Breast epithelium (tissue), 4 donors: ENCODE measurements around the gene TMCC1. TPM values are rescaled to one million over a fixed set of nuclear protein-coding genes. Genes with fewer than 3 reads are reported as not detected.

Experiments
- DNase-seq, 2 donors: peaks; one replicate each; pipeline ENCODE4 v3.0.0-alpha.2; 2019; ENCODE audit warnings: low spot score in 2 of 2
- H3K27ac ChIP-seq, 2 donors: fragments of 200-600 bp; sonication (generic) in 1 of 2; one replicate each; pipeline ENCODE4 v1.5.1; 2016 to 2019; ENCODE audit warnings: mild to moderate bottlenecking in 1 of 2
- H3K27me3 ChIP-seq, 2 donors: fragments of 200-600 bp; sonication (generic) in 1 of 2; one replicate each; pipeline versions ENCODE4 v1.5.1 to v1.6.0; 2017 to 2019; ENCODE audit warnings: control low read depth in 1 of 2, mild to moderate bottlenecking in 1 of 2
- H3K36me3 ChIP-seq: fragments of 200-600 bp; one replicate; pipeline ENCODE4 v1.5.1; 2019
- H3K4me1 ChIP-seq, 2 donors: fragments of 200-600 bp; sonication (generic); one replicate each; pipeline ENCODE4 v1.5.1; 2016 to 2019; ENCODE audit warnings: control low read depth in 1 of 2
- H3K4me3 ChIP-seq, 3 donors: fragments of 200-600 bp; sonication (generic); 1 replicate in 2 of 3; 2 replicates in 1 of 3; pipeline ENCODE4 v1.5.1; 2016 to 2019; ENCODE audit warnings: mild to moderate bottlenecking in 3 of 3, moderate library complexity in 2 of 3
- H3K9me3 ChIP-seq, 2 donors: fragments of 200-600 bp; sonication (generic) in 1 of 2; one replicate each; pipeline ENCODE4 v1.5.1; 2016 to 2019; ENCODE audit warnings: control low read depth in 1 of 2
- CTCF ChIP-seq, 3 donors: fragments of 450-650 bp; IDR thresholded peaks; one replicate each; pipeline ENCODE4 v1.5.1; 2016 to 2017; ENCODE audit warnings: antibody characterized with exemption in 3 of 3, mild to moderate bottlenecking in 3 of 3, moderate library complexity in 3 of 3
- POLR2A ChIP-seq: fragments of 450-650 bp; IDR thresholded peaks from one replicate; pipeline ENCODE4 v1.6.1; 2016; ENCODE audit warnings: antibody characterized with exemption, mild to moderate bottlenecking, moderate library complexity
- POLR2AphosphoS5 ChIP-seq, 3 donors: sonication (generic); formaldehyde crosslinking; IDR thresholded peaks; one replicate each; pipeline ENCODE4 v1.6.1; 2017; ENCODE audit warnings: antibody characterized with exemption in 3 of 3
- intact Hi-C: fragments of 100-400 bp; cut with DNase I; formaldehyde crosslinking; loops from one replicate; pipeline ENCODE4 v1.15.1; 2023; ENCODE audit warnings: low total_unique reads
- total RNA-seq, 3 donors: library from RNA; depleted of rRNA; stranded (reverse); fragments of >200 nt; gene quantifications; one replicate each; pipeline ENCODE4 v1.1.0, GENCODE V29; 2016

The TMCC1 gene
- total RNA-seq, 3 donors from 2014 or later = 29.4 to 48.1 (median 29.8) TPM

- intact Hi-C loops = no loop called here
- peaks cover 0 to 16% of the 10 kb centered on the region in 2 donors for H3K4me1 ChIP-seq
- no peaks in the 10 kb centered on the region for H3K9me3 ChIP-seq
- no peak for DNase-seq
- TF ChIP-seq POLR2AphosphoS5 (IDR thresholded peaks at IDR 0.05) (no peak), POLR2A (no peak), CTCF (IDR thresholded peaks at IDR 0.05) (no peak)
- no peak overlapping the region for H3K4me3 ChIP-seq
- H3K27ac ChIP-seq = peak overlapping the region; percentile 70 to 86
- H3K36me3 ChIP-seq = no peaks in the 10 kb centered on the region
- no peaks in the 10 kb centered on the region for H3K27me3 ChIP-seq
Measured at GRCh38 chr3:129663930-129664646, 229.4 kb downstream of the TMCC1 start.

- DNase-seq = peak; percentile 57 to 86
- no peaks in the 10 kb centered on the region for H3K9me3 ChIP-seq
- intact Hi-C loops = no loop called here
- no peaks in the 10 kb centered on the region for H3K27me3 ChIP-seq
- H3K4me1 ChIP-seq = peaks cover 0 to 16% of the 10 kb centered on the region in 2 donors
- H3K27ac ChIP-seq = peak overlapping the region; percentile 70 to 86
- TF ChIP-seq POLR2AphosphoS5 (IDR thresholded peaks at IDR 0.05) (peak in 2 of 3 donors; percentile 13 to 45), POLR2A (no peak), CTCF (IDR thresholded peaks at IDR 0.05) (no peak)
- no peak overlapping the region for H3K4me3 ChIP-seq
- H3K36me3 ChIP-seq = no peaks in the 10 kb centered on the region
Measured at GRCh38 chr3:129663045-129663446, 230.5 kb downstream of the TMCC1 start.

GRCh38 chr3:129662191-129662608 is 231.3 kb downstream of the TMCC1 start:
- no peak overlapping the region for H3K4me3 ChIP-seq
- H3K27ac ChIP-seq = peak overlapping the region; percentile 70 to 86
- H3K36me3 ChIP-seq = no peaks in the 10 kb centered on the region
- TF ChIP-seq POLR2AphosphoS5 (IDR thresholded peaks at IDR 0.05) = no peak
- TF ChIP-seq CTCF (IDR thresholded peaks at IDR 0.05) = no peak
- TF ChIP-seq POLR2A = no peak
- DNase-seq = no peak
- intact Hi-C loops = no loop called here
- no peaks in the 10 kb centered on the region for H3K9me3 ChIP-seq
- no peaks in the 10 kb centered on the region for H3K27me3 ChIP-seq
- H3K4me1 ChIP-seq = peaks cover 0 to 16% of the 10 kb centered on the region in 2 donors

GRCh38 chr3:129661766-129662165 is 231.7 kb downstream of the TMCC1 start:
- TF ChIP-seq POLR2A (no peak), POLR2AphosphoS5 (IDR thresholded peaks at IDR 0.05) (no peak), CTCF (IDR thresholded peaks at IDR 0.05) (no peak)
- no peaks in the 10 kb centered on the region for H3K27me3 ChIP-seq
- H3K4me3 ChIP-seq = no peak overlapping the region
- no peak for DNase-seq
- H3K4me1 ChIP-seq = peaks cover 0 to 16% of the 10 kb centered on the region in 2 donors
- peak overlapping the region; percentile 70 to 86 for H3K27ac ChIP-seq
- no peaks in the 10 kb centered on the region for H3K9me3 ChIP-seq
- H3K36me3 ChIP-seq = no peaks in the 10 kb centered on the region
- intact Hi-C loops = no loop called here

- H3K27ac ChIP-seq = peak overlapping the region; percentile 46 to 65
- intact Hi-C loops = no loop called here
- TF ChIP-seq POLR2A (no peak), POLR2AphosphoS5 (IDR thresholded peaks at IDR 0.05) (no peak), CTCF (IDR thresholded peaks at IDR 0.05) (no peak)
- DNase-seq = no peak
- H3K4me3 ChIP-seq = no peak overlapping the region
- H3K4me1 ChIP-seq = peaks cover 0 to 4% of the 10 kb centered on the region in 2 donors
- H3K9me3 ChIP-seq = no peaks in the 10 kb centered on the region
- H3K36me3 ChIP-seq = no peaks in the 10 kb centered on the region
- H3K27me3 ChIP-seq = no peaks in the 10 kb centered on the region
Measured at GRCh38 chr3:129658110-129658843, 235.2 kb downstream of the TMCC1 start.
